Motor neuron (in vitro differentiated cells): ENCODE data around the gene RAD51B. TPM values are rescaled to one million over a fixed set of nuclear protein-coding genes. Genes with fewer than 3 reads are reported as not detected.

Experiments used
- ATAC-seq, 8 experiments: fragments of 200-7000 bp; cut with Tn5 transposase; replicated peaks in 6 of 8; 2 replicates each; pipeline ENCODE4 v1.8.0; 2021; ENCODE audit warnings: mild to moderate bottlenecking in 8 of 8, moderate library complexity in 8 of 8
- H3K27ac ChIP-seq, 2 donors: fragments of 250-450 bp; sonication (Bioruptor Pico); 2 replicates each; pipeline ENCODE4 v1.9.0; 2021; ENCODE audit warnings: antibody characterized with exemption in 2 of 2, mild to moderate bottlenecking in 2 of 2, moderate library complexity in 1 of 2
- H3K4me1 ChIP-seq, 2 donors: fragments of 250-450 bp; sonication (Bioruptor Pico); replicated peaks in 1 of 2; 2 replicates each; pipeline ENCODE4 v1.6.1; 2021; ENCODE audit warnings: antibody characterized with exemption in 2 of 2, mild to moderate bottlenecking in 2 of 2, moderate library complexity in 1 of 2
- H3K4me3 ChIP-seq, 5 donors: fragments of 250-450 bp; sonication (Bioruptor Pico); 2 replicates each; pipeline ENCODE4 v1.9.0; 2021; ENCODE audit warnings: antibody characterized with exemption in 5 of 5, mild to moderate bottlenecking in 5 of 5, moderate library complexity in 4 of 5
- WGBS, 10 experiments: fragments of 450-650 bp; shearing (Covaris generic); methylation state at CpG; one replicate each; pipeline ENCODE4 v1.0.0; 2022; 5-methylcytosine and 5-hydroxymethylcytosine counted together
- in situ Hi-C, 9 experiments: fragments of 400-800 bp; cut with MboI; loops; one replicate each; pipeline ENCODE4 v1.15.0; 2021; ENCODE audit warnings: low sequenced_read_pairs in 9 of 9, low pct_unique_long_range_greater_than_20kb in 2 of 9; ENCODE audit not compliant: unreplicated experiment in 9 of 9
- total RNA-seq, 8 experiments: library from RNA; unstranded; fragments of 300-600 nt; gene quantifications; 2 replicates each; pipeline versions ENCODE4 v1.2.3 to v1.2.4, GENCODE V29; 2022

Gene RAD51B
- total RNA-seq, 8 experiments from 2014 or later: 5.4 to 37.7 (median 11.0) TPM

GRCh38 chr14:68401855-68402254 is 582.3 kb downstream of the RAD51B start:
- in situ Hi-C loops: no loop called here
- Histone ChIP-seq H3K4me3 (no peak overlapping the region), H3K27ac (no peak overlapping the region), H3K4me1 (peaks cover 39 to 47% of the 10 kb centered on the region in 2 donors)
- 73 to 100% (median 90%) methylated on average over 3 to 4 of the region's 4 CpGs; no CpG with 5 or more reads in 1 of the 10 experiments for WGBS, 10 experiments
- ATAC-seq: no peak

- Histone ChIP-seq H3K27ac (no peak overlapping the region), H3K4me3 (no peak overlapping the region), H3K4me1 (peaks cover 34 to 40% of the 10 kb centered on the region in 2 donors)
- 72 to 100% (median 90%) methylated on average over 1 to 6 of the region's 7 CpGs; no CpG with 5 or more reads in 1 of the 10 experiments for WGBS, 10 experiments
- in situ Hi-C loops: no loop called here
- no peak for ATAC-seq
Measured at GRCh38 chr14:68402525-68403101, 583.0 kb downstream of the RAD51B start.

GRCh38 chr14:68403191-68404145 is 583.9 kb downstream of the RAD51B start:
- ATAC-seq: peak in 3 of 8 experiments; percentile 39 to 69 (median 60)
- in situ Hi-C loops: no loop called here
- H3K27ac ChIP-seq: no peak overlapping the region
- WGBS, 10 experiments: 0 to 100% (median 72%) methylated on average over 1 to 4 of the region's 4 CpGs; no CpG with 5 or more reads in 1 of the 10 experiments
- peaks cover 31 to 34% of the 10 kb centered on the region in 2 donors for H3K4me1 ChIP-seq
- no peak overlapping the region for H3K4me3 ChIP-seq

GRCh38 chr14:68404146-68404527 is 584.6 kb downstream of the RAD51B start:
- peaks cover 28 to 31% of the 10 kb centered on the region in 2 donors for H3K4me1 ChIP-seq
- WGBS, 10 experiments: 58 to 100% (median 88%) methylated on average over 1 of the region's 1 CpG; no CpG with 5 or more reads in 5 of the 10 experiments
- in situ Hi-C loops: no loop called here

GRCh38 chr14:68404652-68405183 is 585.1 kb downstream of the RAD51B start:
- in situ Hi-C loops: no loop called here
- ATAC-seq: no peak
- WGBS, 10 experiments: 81 to 100% (median 94%) methylated on average over 1 to 4 of the region's 5 CpGs; no CpG with 5 or more reads in 3 of the 10 experiments
- Histone ChIP-seq H3K4me3 (no peak overlapping the region), H3K4me1 (peaks cover 34 to 37% of the 10 kb centered on the region in 2 donors), H3K27ac (no peak overlapping the region)

More at GRCh38 chr14:68404146-68404527, 584.6 kb downstream of the RAD51B start:
- Histone ChIP-seq H3K4me3 (no peak overlapping the region), H3K27ac (no peak overlapping the region)
- no peak for ATAC-seq

- in situ Hi-C loops: no loop called here
- Histone ChIP-seq H3K27ac (no peak overlapping the region), H3K4me1 (peaks cover 25 to 34% of the 10 kb centered on the region in 2 donors), H3K4me3 (no peak overlapping the region)
- no peak for ATAC-seq
- 71 to 100% (median 100%) methylated on average over 1 of the region's 1 CpG; no CpG with 5 or more reads in 3 of the 10 experiments for WGBS, 10 experiments
Measured at GRCh38 chr14:68405961-68406360, 586.4 kb downstream of the RAD51B start.

GRCh38 chr14:68407285-68407684 is 587.7 kb downstream of the RAD51B start:
- H3K4me3 ChIP-seq: no peak overlapping the region
- peaks cover 12 to 29% of the 10 kb centered on the region in 2 donors for H3K4me1 ChIP-seq
- in situ Hi-C loops: no loop called here
- no peak overlapping the region for H3K27ac ChIP-seq
- ATAC-seq: peak in 3 of 8 experiments; percentile 33 to 70 (median 70)
- 50 to 100% (median 80%) methylated on average over 1 of the region's 1 CpG; no CpG with 5 or more reads in 3 of the 10 experiments for WGBS, 10 experiments

- Histone ChIP-seq H3K27ac (no peak overlapping the region), H3K4me1 (peaks cover 9 to 29% of the 10 kb centered on the region in 2 donors), H3K4me3 (no peak overlapping the region)
- no peak for ATAC-seq
- in situ Hi-C loops: no loop called here
- WGBS, 10 experiments: 100% methylated on average over 1 of the region's 1 CpG; no CpG with 5 or more reads in 4 of the 10 experiments
Measured at GRCh38 chr14:68407825-68408224, 588.2 kb downstream of the RAD51B start.

- no peak overlapping the region for H3K27ac ChIP-seq
- 79 to 100% (median 93%) methylated on average over 3 to 4 of the region's 4 CpGs; no CpG with 5 or more reads in 1 of the 10 experiments for WGBS, 10 experiments
- no peak overlapping the region for H3K4me3 ChIP-seq
- peak in 2 of 8 experiments; percentile 15 to 20 for ATAC-seq
- in situ Hi-C loops: no loop called here
- H3K4me1 ChIP-seq: peaks cover 9 to 23% of the 10 kb centered on the region in 2 donors
Measured at GRCh38 chr14:68408680-68409079, 589.1 kb downstream of the RAD51B start.

GRCh38 chr14:68409387-68409786 is 589.8 kb downstream of the RAD51B start:
- Histone ChIP-seq H3K4me3 (no peak overlapping the region), H3K4me1 (peaks cover 9 to 26% of the 10 kb centered on the region in 2 donors), H3K27ac (no peak overlapping the region)
- in situ Hi-C loops: no loop called here
- peak in 3 of 8 experiments; percentile 39 to 94 (median 92) for ATAC-seq

- ATAC-seq: no peak
- in situ Hi-C loops: no loop called here
- Histone ChIP-seq H3K4me1 (peaks cover 29 to 46% of the 10 kb centered on the region in 2 donors), H3K4me3 (no peak overlapping the region), H3K27ac (no peak overlapping the region)
- WGBS, 10 experiments: 78 to 100% (median 91%) methylated on average over 2 to 4 of the region's 4 CpGs
Measured at GRCh38 chr14:68412505-68413465, 593.2 kb downstream of the RAD51B start.

- H3K4me1 ChIP-seq: peaks cover 29 to 39% of the 10 kb centered on the region in 2 donors
- 90 to 100% (median 97%) methylated on average over 2 to 3 of the region's 3 CpGs; no CpG with 5 or more reads in 3 of the 10 experiments for WGBS, 10 experiments
- in situ Hi-C loops: no loop called here
- no peak overlapping the region for H3K4me3 ChIP-seq
- no peak overlapping the region for H3K27ac ChIP-seq
- ATAC-seq: no peak
Measured at GRCh38 chr14:68413509-68413908, 593.9 kb downstream of the RAD51B start.
